ENCODE results near the gene ZBTB49.
"Not testable (repeated sequence)": the region's sequence is repeated elsewhere in the genome, so short reads cannot be mapped to it uniquely, and the experiment has no call there.

ZBTB49 gene

DNA sequence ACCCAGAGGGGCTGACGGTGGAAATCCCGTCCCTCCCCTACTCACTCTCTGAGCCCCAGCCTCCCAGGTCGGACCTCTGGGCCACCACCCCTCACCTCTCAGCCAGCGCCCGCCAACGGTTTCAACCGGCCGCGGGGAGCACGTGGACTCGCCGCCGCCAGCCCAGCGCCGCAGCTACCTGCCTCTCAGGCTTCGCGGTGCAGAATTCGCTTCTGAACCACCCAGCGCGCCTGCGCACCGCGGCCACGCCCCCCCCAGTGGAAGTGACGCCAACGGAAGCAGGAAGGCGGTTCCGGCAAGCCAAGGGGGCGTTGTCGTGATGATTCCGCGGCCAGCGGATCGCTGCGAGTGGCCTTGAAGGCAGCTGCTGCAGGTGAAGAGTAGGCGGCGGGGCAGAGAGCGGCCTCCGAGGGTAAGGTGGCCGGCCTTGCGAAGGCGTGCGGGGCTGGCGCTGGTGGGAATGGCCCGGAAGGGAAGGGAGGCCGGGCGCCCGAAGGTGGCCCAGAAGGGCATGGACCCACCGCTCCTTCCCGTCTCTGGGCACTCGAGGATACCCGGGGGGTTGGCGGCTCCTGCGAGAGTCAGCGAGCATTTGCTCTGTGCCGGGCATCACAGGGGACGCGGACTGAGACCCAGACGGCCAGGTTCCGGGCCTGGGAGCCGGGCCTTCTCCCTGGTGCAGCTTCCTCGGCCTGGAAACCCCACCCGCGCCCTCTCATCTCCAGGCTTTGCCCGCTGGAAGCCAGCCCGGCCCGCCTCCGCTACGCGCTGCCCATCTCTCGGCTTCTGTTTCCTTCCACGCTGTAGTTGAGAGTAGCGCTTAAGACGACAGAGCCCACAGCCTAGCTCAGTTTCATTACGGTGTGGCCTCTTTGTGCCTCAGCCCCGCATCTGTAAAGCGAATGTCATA lies at the start of gene ZBTB49, which contains the start of gene LYAR:
Gene ZBTB49, plus strand, starts transcription at position 311 of the 910 bp plus-strand sequence. CDS start 9,695 bp downstream, outside the sequence.
Gene LYAR, minus strand, starts transcription at position 214 of the 910 bp plus-strand sequence. CDS start 6,412 bp downstream, outside the sequence.
- DNase-seq (ENCODE audit: low read depth in 2 of 2) = peak; percentile 93 to 94

DNA sequence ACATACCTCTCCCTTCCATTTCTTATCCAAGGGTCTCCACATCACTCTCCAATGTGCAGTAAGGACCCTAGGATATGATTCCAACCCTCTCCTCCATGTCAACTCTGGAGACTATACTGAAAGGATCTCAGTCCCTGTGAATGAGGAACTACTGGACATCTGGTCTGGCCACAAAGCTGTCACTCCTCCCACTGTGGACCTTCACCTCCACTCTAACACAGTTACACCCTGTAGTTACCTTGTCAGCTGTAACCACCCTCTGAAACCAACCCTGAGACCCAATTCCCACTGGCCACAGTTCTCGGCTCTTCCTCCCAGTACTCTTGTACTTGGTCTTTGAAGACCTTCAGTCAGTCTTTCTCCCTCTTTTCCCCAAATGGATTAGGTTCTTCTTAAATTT lies 44.9 kb upstream of the ZBTB49 start:
- DNase-seq (ENCODE audit: low read depth in 2 of 2) = no peak

- DNase-seq (ENCODE audit: low read depth in 2 of 2) = no peak
Observed at GRCh38 chr4:4247696-4248028, 42.4 kb upstream of the ZBTB49 start.

- DNase-seq (ENCODE audit: low read depth in 2 of 2) = peak; percentile 86 to 88
Observed at GRCh38 chr4:4248029-4248884, 41.8 kb upstream of the ZBTB49 start, which contains the start of gene TMEM128. Gene TMEM128 (minus strand): TSS chr4:4248223. CDS start chr4:4248202, 21 bp downstream.

DNA sequence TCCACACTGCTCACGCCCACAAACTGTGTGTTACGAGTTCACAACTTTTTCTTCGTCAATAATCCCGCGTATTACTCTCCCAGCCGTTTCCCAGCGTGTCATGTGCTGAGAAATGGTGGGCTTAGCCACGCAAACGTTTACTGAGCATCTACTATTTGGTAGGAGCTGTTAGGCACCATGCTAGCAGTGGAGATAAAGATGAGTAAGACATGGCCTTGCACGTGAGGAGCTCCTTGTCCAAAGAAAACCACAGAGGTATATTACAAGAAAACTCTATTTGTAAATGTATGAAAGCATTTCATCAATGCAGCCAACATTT lies 41.2 kb upstream of the ZBTB49 start:
- DNase-seq (ENCODE audit: low read depth in 2 of 2) = no peak

GRCh38 chr4:4249342-4249741 lies 40.7 kb upstream of the ZBTB49 start:
- DNase-seq (ENCODE audit: low read depth in 2 of 2) = not testable (repeated sequence)

- DNase-seq (ENCODE audit: low read depth in 2 of 2) = no peak
Observed at GRCh38 chr4:4249866-4250265, 40.2 kb upstream of the ZBTB49 start.

DNA sequence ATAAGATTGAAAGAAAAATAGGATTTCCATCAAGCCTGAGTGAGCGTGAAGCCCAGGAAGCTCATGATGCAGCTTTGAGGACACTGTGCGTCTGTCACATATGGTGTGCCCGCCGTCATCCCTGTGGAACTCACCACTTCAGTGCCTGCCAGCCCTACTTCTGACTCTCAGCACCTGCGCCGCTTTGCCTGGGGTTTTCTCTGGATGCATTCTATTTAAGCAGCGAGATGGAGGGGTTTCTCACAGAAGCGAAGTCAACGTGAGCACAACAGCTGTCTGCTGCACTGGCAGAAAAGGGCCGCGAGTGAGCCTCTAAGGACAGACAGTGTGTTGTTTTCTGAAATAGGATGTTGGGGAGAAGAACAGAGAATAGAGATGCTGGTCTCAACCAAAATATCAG lies 35.9 kb upstream of the ZBTB49 start:
- no peak for DNase-seq (ENCODE audit: low read depth in 2 of 2)

DNA sequence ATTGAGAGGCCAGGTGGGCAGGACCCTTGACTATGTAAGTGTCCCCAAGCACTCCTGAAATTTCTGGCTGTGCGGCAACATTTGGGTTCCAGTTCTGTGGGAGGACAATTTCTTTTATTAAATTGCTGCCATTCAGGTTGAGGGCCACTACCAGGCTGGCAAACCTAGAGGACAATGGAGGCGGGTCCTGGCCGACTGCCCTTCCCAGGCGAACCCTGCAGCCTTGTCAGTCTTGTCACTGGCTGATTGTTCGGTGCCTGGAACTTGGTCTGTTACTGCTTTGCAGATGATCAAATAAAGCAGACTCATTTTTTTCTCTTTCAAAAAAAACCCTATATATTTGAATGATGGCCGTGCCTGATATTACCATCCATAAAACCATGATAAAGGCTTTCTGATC lies 35.4 kb upstream of the ZBTB49 start:
- DNase-seq (ENCODE audit: low read depth in 2 of 2) = no peak

GRCh38 chr4:4256799-4257198 lies 33.3 kb upstream of the ZBTB49 start:
- DNase-seq (ENCODE audit: low read depth in 2 of 2) = no peak

DNA sequence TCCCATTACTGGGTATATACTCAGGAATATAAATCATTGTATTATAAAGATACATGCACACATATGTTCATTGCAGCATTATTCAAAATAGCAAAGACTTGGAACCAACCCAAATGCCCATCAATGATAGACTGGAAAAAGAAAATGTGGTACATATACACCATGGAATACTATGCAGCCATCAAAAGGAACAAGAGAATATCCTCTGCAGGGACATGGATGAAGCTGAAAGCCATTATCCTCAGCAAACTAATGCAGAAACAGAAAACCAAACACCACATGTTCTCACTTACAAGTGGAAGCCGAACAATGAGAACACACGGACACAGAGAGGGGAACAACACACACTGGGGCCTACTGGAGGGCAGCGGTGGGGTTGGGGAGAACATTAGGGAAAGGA lies 32.3 kb upstream of the ZBTB49 start:
- not testable (repeated sequence) for DNase-seq (ENCODE audit: low read depth in 2 of 2)

DNA sequence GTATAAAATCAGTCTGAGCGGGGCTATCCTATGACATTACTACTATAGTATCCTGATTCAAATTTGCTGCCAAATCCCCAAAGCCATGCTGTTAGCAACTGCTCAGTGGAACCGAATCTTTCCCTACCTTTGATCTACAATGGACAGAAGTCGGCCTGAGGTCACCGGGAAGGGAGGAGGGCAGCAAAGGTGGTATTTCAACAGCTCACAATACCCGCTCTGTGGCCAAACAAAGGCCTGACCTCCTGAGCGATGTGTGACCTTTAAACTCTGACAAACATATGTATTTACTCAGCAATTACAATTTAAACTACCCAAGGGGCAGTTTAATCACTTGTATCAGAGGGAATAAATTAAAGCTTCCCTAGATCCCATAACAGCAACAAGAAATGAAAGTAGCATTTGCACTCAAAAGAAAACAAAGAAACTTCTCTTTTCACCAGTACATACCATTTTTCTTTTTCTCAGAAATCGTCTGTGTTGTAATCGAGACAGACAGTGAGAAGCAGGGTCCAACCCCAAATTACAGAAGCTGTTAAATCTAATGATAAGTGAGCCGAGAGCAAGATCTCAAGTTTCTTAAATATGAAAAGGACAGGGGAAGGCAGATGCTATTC lies 30.5 kb upstream of the ZBTB49 start:
- no peak for DNase-seq (ENCODE audit: low read depth in 2 of 2)

DNA sequence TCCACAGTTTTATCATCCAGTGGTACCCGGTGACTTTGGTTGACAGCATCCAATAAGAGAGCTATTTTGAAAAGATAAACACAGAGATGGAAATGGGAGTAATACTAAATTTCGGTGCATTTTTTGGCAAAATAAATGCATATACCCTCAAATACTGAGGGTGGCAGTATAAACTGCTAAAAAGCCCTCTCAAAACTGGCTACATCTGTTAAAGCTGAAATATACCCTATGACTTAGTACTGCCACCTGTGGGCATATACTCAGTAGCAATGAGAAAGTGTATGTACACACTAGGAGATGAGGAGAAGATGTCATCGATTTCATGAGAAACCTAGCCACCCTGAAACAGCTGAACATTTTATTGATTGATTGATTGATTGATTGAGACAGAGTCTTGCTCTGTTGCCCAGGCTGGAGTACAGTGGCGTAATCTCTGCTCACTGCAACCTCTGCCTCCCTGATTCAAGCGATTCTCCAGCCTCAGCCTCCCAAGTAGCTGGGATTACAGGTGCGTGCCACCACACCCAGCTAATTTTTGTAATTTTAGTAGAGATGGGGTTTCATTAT lies 29.8 kb upstream of the ZBTB49 start:
- no peak for DNase-seq (ENCODE audit: low read depth in 2 of 2)

GRCh38 chr4:4267981-4268380 lies 22.1 kb upstream of the ZBTB49 start:
- DNase-seq (ENCODE audit: low read depth in 2 of 2) = no peak

DNA sequence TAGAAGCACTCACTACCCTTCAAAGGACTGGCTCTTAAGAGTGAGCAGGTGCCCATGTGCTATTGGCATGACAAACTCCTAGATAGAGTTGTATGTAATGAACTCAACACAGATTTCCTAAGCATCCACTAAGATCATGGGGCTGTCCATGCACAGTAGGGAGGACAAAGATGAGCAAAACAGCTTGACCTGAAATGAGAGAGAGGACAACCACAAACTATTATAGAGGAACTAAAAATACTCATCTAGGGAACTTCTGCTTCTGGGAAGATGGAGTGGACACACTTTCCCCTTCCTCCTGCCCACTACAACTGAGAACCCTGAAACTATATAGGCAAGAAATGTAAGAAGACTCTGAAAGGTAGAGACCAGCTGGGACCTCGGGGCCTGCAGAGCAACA lies 21.3 kb upstream of the ZBTB49 start:
- no peak for DNase-seq (ENCODE audit: low read depth in 2 of 2)

DNA sequence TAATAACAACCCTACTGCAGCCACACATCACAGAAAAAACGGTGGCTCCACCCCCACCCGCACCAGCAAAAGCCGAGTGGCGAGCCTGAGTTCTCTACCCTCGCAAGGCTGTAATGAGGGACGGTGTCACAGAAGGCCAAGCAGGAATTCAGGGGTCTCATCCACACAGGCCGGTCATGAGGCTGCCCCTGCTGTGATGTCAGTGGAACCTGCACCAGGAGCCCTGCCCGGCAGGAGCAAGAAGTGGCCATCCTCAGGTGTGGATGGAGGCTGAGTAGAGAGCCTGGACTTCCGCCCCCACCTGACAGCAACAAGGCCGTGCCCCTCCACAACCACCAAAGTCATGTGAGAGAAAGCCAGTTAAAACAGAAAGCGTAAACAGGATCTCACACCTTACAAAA lies 20.7 kb upstream of the ZBTB49 start:
- no peak for DNase-seq (ENCODE audit: low read depth in 2 of 2)

DNA sequence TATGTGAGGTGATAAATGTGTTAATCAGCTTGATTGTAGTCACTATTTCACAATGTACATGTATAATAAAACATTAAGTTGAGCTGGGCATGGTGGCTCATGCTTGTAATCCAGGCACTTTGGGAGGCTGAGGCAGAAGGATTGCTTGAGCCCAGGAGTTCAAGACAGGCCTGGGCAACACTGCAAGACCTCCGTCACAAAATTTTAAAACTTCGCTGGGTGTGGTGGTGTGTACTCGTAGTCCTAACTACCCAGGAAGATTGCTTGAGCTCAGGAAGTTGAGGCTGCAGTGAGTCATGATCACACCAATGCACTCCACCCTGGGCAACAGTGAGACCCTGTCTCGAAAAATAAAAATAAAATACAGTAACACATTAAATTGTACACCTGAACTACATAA lies 20.2 kb upstream of the ZBTB49 start:
- no peak for DNase-seq (ENCODE audit: low read depth in 2 of 2)

DNA sequence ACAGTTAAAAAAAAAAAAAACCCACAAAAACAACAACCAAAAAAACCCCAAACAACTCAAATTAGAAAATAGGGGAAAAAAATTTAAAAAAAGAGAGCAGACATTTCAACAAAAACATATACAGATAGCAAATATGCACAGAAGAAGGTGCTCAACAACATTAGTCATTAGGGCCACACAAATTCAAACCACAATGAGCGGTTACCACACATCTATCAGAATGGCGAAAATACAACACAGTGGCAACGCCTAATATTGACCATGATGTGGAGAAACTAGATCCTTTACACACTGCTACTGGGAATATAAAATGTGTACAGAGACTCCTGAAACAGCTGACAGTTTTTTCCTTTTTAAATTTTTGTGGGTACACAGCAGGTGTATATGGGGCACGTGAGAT lies 19.5 kb upstream of the ZBTB49 start:
- no peak for DNase-seq (ENCODE audit: low read depth in 2 of 2)

GRCh38 chr4:4271912-4272311 lies 18.1 kb upstream of the ZBTB49 start:
- no peak for DNase-seq (ENCODE audit: low read depth in 2 of 2)

DNA sequence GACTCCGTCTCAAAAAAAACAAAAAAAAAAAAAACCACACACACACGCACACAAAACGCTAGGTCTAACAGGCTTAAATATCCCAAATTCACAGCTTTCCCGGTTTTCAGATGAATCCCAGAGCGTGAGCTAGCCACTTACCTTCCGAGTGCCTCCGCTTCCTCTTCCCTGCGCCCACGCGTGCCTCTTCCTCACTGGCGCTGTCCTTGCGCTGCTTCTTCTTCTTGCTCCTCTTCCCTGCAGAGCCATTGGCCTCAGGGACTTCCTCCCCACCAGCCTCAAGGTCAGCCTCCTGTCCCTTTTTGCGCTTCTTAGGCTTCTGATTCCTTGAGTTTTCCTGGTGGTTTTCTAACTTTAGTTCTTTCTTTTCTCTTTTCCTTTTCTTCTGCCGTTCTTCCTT lies 15.8 kb upstream of the ZBTB49 start:
- no peak for DNase-seq (ENCODE audit: low read depth in 2 of 2)

DNA sequence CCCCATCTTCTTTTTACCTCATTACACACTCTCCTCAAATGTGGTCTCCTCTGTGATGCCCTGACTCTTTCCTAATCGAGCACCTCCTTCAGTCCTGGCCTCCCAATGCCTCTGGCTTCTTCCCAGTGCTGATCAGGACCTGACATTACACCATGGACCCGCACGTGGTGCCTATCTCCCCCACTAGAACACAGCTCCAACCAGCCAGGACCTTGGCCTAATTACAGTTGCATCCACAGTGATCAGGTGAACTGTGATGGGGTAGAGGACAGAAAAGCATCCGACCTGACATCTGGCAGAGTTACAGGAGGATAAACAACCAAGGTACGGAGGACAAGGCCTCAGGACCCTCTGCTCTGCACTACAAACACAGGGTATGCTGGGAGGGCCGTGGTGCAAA lies 12.5 kb upstream of the ZBTB49 start:
- DNase-seq (ENCODE audit: low read depth in 2 of 2) = no peak

- no peak for DNase-seq (ENCODE audit: low read depth in 2 of 2)
Observed at GRCh38 chr4:4281787-4282186, 8.3 kb upstream of the ZBTB49 start.
